T-helper 2 cell (primary cell): ENCODE measurements around the gene RAB2B.
"Not testable (repeated sequence)": the region's sequence is repeated elsewhere in the genome, so short reads cannot be mapped to it uniquely, and the experiment has no call there.

ENCODE experiments used
- DNase-seq, 5 experiments: peaks; one replicate each; pipeline versions ENCODE4 v3.0.0 to v3.0.0-alpha.2; 2012 to 2022

RAB2B gene

DNA sequence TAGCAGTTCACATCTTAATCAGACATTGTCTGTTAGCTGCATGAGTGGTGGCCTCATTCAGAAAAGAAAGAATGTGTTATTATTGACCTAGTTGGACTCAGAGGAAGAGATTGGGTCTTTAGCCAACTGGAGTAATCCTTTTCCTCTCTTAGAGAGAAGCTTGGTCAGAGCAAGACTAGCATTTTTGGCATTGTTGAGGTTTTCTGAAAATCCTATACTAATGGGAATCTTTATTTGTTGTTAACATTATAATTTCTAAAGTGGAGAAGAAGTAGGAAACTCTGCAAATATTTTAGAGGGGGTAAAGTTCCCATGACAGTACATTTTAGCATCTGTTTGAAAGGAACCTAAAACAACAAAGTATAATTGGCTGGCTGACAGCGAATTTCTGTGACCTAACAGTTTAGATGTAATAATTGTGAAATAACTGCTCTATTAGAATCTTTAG lies 9.9 kb upstream of the RAB2B start:
- no peak for DNase-seq

- peak in 3 of 5 experiments; percentile 73 to 85 (median 81) for DNase-seq
Observed at GRCh38 chr14:21476523-21476924, 235 bp downstream of the RAB2B start.

DNA sequence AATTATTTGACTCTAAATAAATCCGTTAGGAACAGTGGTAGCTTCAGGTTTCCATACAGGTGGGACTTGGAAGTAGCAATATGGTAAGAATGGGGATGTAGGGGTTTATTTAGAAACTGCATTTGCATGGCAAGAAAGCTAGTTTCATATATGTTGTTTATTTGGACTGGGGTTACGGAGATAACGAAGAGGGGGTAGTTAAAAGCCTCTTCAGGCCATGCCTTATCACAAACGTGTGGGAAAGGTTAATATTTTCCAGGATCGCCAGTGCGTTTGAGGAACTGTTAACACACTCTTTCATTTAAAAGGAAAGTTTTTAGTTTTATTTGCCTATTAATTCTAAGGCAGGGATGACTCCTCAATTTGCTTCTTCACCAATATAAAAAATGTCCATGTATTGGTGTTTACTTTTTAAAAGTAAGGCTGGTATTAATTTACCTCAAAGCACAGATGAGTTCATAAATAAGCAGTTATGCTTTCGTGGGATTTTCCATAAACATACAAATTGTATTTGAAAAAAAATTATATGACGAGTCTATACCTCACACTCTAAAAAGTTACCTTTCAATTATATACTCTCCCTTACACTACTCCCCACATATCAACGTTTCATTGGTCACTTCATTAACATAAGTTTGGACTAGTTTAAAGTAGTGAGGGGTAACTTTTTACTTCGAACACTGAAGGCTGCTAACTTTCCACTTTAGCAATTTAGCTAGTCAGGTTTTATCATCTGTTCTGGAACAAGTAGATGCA lies 814 bp downstream of the RAB2B start:
- DNase-seq: no peak

- no peak for DNase-seq
Observed at GRCh38 chr14:21467616-21468015, 9.1 kb downstream of the RAB2B start.

GRCh38 chr14:21455912-21456667 lies 20.7 kb downstream of the RAB2B start, which contains the start of gene CHD8:
Gene CHD8 (minus strand): TSS chr14:21456123. CDS start chr14:21431643, 24,480 bp downstream.
- DNase-seq: peak; percentile 98 to 100 (median 100)

GRCh38 chr14:21455592-21455911 lies 21.2 kb downstream of the RAB2B start:
- no peak for DNase-seq

- peak in 1 of 5 experiments; percentile 68 for DNase-seq
Observed at GRCh38 chr14:21454843-21455544, 21.8 kb downstream of the RAB2B start.

GRCh38 chr14:21449899-21450216 lies 26.9 kb downstream of the RAB2B start:
- no peak for DNase-seq

GRCh38 chr14:21442657-21443056 lies 34.1 kb downstream of the RAB2B start:
- DNase-seq: not testable (repeated sequence)

DNA sequence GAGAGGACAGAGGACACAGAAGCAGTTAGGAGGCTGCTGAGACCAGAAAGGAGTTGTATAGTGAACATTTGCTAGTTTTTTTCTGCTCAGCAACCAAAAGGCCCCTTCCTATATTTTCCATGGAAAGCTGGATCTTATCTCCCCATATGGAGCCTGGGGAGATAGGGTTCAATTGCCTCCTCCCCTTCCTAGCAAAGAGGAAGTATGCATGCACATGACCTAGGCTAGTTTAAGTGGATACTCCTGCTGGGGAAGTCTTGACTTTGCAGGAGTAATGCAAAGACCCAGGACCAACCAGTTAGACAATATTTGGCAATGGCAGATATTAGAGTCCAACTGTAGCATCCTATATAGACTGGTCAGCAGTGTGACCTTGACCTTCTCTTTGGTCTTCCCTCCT lies 35.9 kb downstream of the RAB2B start:
- no peak for DNase-seq

DNA sequence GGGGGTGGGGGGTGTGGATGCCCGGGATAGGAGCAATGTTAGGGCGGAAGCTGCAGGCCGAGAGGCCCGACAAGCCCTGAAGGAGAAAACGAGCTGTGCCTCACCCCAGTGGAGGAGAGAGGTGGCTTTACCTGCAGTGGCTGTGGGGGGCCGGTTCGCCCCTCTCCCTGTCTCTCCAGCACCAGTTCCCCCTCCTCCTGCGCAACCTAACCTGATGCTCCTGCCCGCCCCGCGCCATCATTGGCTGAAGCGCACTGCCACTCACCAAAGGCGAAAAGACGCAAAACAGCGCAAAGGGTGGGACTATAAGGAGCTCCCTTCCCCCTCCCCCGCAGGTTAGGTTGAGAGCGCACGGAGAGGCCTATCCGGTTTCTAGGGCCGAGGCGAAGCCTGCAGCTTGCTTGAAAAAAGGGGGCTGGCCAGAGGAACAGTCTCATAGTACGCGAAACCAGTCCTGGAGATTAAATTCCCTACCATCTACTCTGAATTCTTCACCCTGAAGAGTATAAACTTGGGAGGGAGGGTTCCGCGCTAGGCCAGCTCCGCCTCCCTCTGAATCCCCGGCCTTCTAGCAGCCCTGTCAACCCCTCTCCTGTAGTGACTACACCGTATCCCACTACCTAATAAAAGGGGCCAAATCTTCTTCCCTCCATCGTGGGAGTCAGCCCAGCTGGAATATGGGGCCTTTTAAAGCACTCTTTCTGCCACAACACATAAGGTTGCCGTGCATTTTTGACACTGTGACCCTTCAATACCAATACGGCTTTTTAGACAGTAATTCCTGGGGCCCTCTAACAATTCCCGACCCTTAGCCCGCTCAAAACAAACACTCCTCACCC lies 39.5 kb downstream of the RAB2B start:
- DNase-seq: peak; percentile 92 to 99 (median 97)

- no peak for DNase-seq
Observed at GRCh38 chr14:21436567-21437062, 40.1 kb downstream of the RAB2B start.

DNA sequence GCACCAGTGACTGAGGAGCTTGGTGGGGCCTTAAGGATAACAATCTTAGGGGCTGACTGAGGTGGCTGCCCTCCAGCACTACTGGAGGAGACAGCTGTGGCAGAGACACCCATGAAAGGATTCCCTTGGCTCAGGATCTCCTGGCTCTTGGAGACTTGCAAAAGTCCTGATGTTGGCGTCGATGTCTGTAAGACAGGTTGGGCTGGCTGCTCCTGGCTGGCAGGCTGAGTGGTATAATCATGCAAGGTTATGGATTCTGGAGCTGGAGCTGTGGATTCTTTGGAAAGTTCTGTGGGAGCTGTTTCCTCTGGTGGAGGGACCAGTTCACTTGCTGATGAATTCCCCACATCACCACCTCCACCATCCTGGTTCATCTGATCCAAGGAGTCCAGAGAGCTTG lies 45.6 kb downstream of the RAB2B start:
- no peak for DNase-seq

- no peak for DNase-seq
Observed at GRCh38 chr14:21428930-21429329, 47.8 kb downstream of the RAB2B start.

- DNase-seq: no peak
Observed at GRCh38 chr14:21426692-21427091, 50.1 kb downstream of the RAB2B start.

GRCh38 chr14:21419528-21419927 lies 57.2 kb downstream of the RAB2B start:
- DNase-seq: no peak

DNA sequence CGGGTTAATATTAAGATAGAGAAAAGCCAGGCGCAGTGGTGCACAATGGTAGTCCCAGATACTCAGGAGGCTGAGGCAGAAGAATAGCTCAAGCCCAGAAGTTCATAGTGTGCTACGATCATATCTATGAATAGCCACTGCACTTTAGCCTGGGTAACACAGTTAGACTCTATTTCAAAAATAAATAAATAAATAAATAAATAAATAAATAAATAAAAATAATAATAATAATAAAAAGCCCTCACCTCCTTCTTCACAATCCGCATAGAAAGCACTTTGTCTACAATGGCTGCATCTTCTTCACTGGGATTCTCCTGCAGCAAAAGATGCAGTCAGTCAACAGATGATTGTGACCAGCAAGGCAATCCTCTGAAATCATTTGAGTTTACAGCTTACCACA lies 61.4 kb downstream of the RAB2B start:
- no peak for DNase-seq

GRCh38 chr14:21414137-21414631 lies 62.6 kb downstream of the RAB2B start:
- peak in 1 of 5 experiments; percentile 62 for DNase-seq
